ENCODE measurements around the gene EDC4.

GRCh38 chr16:67878232-67878631, 5.4 kb downstream of the EDC4 start:
- no peak for TF ChIP-seq CTCF (conservative IDR thresholded peaks at IDR 0.05)
- no peak for TF ChIP-seq EZH2 (IDR thresholded peaks at IDR 0.05; ENCODE audit: low read depth)
